Progenitor cell of endocrine pancreas (in vitro differentiated cells): ENCODE results near the gene TRAF2. TPM values are rescaled to one million over a fixed set of nuclear protein-coding genes. Genes with fewer than 3 reads are reported as not detected.

ENCODE experiments used
- DNase-seq: peaks from one replicate; pipeline ENCODE4 v3.0.0; 2021; ENCODE audit warnings: low spot score; ENCODE audit not compliant: unreplicated experiment
- H3K27ac Mint-ChIP-seq: 2 replicates; pipeline ENCODE4 v1.8.0; 2021; ENCODE audit warnings: mild to moderate bottlenecking, moderate library complexity, mixed read lengths
- H3K27me3 Mint-ChIP-seq: 2 replicates; pipeline ENCODE4 v1.8.0; 2021; ENCODE audit warnings: mixed read lengths
- H3K36me3 Mint-ChIP-seq: 2 replicates; pipeline ENCODE4 v1.8.0; 2022; ENCODE audit warnings: mixed read lengths; ENCODE audit not compliant: insufficient read depth
- H3K4me1 Mint-ChIP-seq: 2 replicates; pipeline ENCODE4 v1.8.0; 2021; ENCODE audit warnings: low read depth, mixed read lengths
- H3K4me3 Mint-ChIP-seq: 2 replicates; pipeline ENCODE4 v1.8.0; 2021; ENCODE audit warnings: low read depth, mild to moderate bottlenecking, moderate library complexity, mixed read lengths
- H3K9me3 Mint-ChIP-seq: 2 replicates; pipeline ENCODE4 v1.8.0; 2021; ENCODE audit warnings: low read depth, mixed read lengths
- CTCF ChIP-seq: fragments of 200-600 bp; sonication (generic); IDR thresholded peaks from one replicate; pipeline ENCODE4 v1.5.0; 2021; ENCODE audit warnings: antibody characterized with exemption, mild to moderate bottlenecking; ENCODE audit not compliant: unreplicated experiment
- total RNA-seq: library from RNA; stranded (reverse); gene quantifications from 2 replicates; pipeline ENCODE4 v1.2.1, GENCODE V29; 2021

Gene TRAF2
- total RNA-seq, 1 donor from 2014 or later: 23.4 TPM

- H3K27ac Mint-ChIP-seq: no peak overlapping the region
- H3K36me3 Mint-ChIP-seq: no peaks in the 10 kb centered on the region
- peaks cover 11% of the 10 kb centered on the region for H3K27me3 Mint-ChIP-seq
- no peaks in the 10 kb centered on the region for H3K9me3 Mint-ChIP-seq
- H3K4me3 Mint-ChIP-seq: no peak overlapping the region
- no peak for TF ChIP-seq CTCF
- H3K4me1 Mint-ChIP-seq: peaks cover 3% of the 10 kb centered on the region
- DNase-seq: no peak
Observed at GRCh38 chr9:136970361-136970760, 84.0 kb downstream of the TRAF2 start.

DNA sequence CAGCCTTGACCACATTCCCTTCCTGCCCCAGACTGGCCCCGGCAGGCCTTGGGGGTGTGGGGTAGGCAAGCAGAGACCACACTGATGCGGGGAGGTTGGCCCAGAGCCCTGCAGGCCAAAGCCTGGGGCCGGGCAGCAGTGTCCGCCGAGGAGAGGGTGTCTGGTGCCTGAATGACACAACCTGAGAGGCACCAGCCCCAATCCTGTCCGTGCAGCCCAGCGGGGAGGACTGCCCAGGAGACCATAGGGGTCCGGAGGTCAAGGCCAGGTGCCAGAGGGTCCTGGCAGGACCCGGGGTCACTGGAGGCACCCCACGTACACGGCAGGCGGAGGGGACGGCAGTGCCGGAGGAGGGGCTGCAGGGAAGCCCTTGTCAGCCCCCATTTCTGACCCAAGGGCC is 85.4 kb downstream of the TRAF2 start:
- no peak overlapping the region for H3K27ac Mint-ChIP-seq
- H3K36me3 Mint-ChIP-seq: no peaks in the 10 kb centered on the region
- H3K9me3 Mint-ChIP-seq: no peaks in the 10 kb centered on the region
- peaks cover 9% of the 10 kb centered on the region for H3K27me3 Mint-ChIP-seq
- no peak for TF ChIP-seq CTCF
- H3K4me3 Mint-ChIP-seq: no peak overlapping the region
- no peaks in the 10 kb centered on the region for H3K4me1 Mint-ChIP-seq
- DNase-seq: no peak

DNA sequence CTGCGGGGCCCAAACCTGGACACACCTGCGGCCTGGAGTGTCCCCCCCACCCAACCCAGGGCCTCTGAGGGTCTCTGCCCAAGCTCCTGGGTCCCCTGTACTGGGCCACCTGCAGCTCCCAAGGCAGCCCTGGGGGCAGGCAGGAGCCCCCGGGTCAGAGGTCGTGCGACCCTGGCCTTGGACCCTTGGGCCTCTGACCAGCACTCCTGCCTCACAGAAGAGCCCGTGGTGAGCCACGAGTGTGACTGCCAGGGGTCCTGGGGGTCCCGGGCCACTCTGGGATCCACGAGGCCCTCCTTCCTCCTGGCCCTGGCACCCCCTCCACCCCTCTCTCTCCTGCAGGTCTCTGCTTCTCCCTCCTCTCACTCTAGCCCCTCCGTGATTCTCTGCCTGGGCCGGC is 86.0 kb downstream of the TRAF2 start:
- Mint-ChIP-seq H3K27ac (no peak overlapping the region), H3K36me3 (no peaks in the 10 kb centered on the region), H3K4me3 (no peak overlapping the region), H3K9me3 (no peaks in the 10 kb centered on the region), H3K27me3 (peaks cover 12% of the 10 kb centered on the region), H3K4me1 (no peaks in the 10 kb centered on the region)
- TF ChIP-seq CTCF: no peak
- DNase-seq: no peak

DNA sequence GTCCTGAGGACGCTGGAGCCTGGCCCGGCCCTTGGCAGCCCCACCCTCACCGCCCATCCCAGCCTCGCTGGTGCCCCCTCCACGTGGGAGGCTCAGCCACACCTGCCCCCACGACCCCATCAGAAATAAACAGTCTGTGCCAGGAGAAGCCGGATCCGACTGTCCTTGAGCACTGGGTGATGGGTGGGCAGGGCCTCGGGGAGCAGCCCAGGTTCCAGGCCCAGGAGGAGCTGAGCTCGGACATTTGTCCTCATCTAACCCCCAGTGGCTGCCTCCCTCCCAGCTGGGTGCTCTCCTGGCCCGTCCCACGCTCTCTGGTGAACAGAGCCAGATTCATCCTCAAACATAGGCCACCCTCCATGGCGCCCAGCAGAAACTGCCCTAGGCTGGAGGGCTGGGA is 86.4 kb downstream of the TRAF2 start:
- Mint-ChIP-seq H3K4me1 (no peaks in the 10 kb centered on the region), H3K9me3 (no peaks in the 10 kb centered on the region), H3K27ac (no peak overlapping the region), H3K27me3 (peaks cover 15% of the 10 kb centered on the region), H3K4me3 (no peak overlapping the region), H3K36me3 (no peaks in the 10 kb centered on the region)
- TF ChIP-seq CTCF: no peak
- DNase-seq: no peak

DNA sequence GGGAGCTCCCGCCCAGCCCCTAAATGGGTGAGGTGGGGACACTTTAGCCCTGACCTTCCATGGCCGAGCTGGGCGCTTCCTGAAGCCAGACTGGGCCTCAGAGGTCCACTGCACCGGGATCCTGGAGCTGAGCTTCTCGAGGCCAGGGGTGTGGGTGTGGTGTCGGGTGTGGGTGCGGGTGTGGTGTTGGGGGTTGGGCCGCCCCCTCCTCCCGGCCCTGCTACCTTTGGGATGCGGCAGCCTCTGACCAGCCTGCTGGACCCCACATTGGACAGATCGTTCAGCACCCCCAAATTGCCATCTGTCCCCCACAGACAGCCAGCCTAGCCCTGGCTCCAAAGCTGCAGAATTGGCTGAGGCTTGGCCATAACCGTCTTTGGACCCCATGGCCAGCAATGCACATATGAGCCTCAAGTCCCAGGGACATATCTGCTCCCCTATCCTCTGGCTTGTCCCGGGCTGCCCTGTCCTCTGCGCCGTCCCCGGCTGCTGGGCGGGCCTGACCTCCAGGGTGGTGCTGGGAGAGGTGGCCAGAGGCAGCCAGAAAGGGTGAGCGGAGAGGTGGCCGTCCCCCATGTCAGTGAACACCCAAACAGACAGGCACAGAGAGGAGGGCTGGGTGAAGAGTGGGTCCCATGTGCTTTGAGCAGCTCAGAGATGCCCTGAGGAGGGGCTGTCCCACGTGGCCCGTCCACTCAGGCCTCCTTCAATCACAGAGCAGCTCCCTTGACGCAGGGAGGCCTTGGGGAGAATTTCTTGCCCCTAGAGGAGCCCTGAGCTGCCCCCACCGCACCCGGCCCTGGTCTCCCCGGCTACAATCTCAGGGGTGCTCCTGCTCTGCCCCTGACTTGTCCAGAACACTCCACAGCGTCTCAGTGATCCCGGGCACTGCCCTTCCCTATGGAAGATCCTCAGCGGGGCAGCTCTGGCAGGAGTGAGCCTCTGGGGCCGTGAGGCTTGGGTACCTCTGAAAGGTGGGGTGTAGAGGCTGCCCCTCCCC is 87.6 kb downstream of the TRAF2 start:
- no peak for DNase-seq
- Mint-ChIP-seq H3K36me3 (no peaks in the 10 kb centered on the region), H3K27ac (no peak overlapping the region), H3K4me3 (no peak overlapping the region), H3K4me1 (no peaks in the 10 kb centered on the region), H3K27me3 (peaks cover 15% of the 10 kb centered on the region), H3K9me3 (no peaks in the 10 kb centered on the region)
- TF ChIP-seq CTCF: no peak
